H9 (cell line): ENCODE data around the gene FAM193A. TPM values are rescaled to one million over a fixed set of nuclear protein-coding genes. Genes with fewer than 3 reads are reported as not detected.

Source experiments
- DNase-seq: peaks from one replicate; pipeline ENCODE4 v3.0.0-alpha.2; 2017
- H2AFZ ChIP-seq: one replicate; pipeline ENCODE4 v1.6.1; 2013; ENCODE audit warnings: mild to moderate bottlenecking, low read length, control low read depth, moderate library complexity
- H2AK5ac ChIP-seq: 2 replicates; pipeline ENCODE4 v1.6.1; 2013; ENCODE audit warnings: low read length, control low read depth, mixed read lengths; ENCODE audit not compliant: insufficient read length
- H2BK120ac ChIP-seq: one replicate; pipeline ENCODE4 v1.6.1; 2013; ENCODE audit warnings: low read depth, mild to moderate bottlenecking, low read length, control low read depth, inconsistent platforms; ENCODE audit not compliant: poor library complexity, severe bottlenecking
- H2BK12ac ChIP-seq: 2 replicates; pipeline ENCODE4 v1.6.1; 2013; ENCODE audit warnings: low read length, control low read depth, mixed read lengths, low read depth; ENCODE audit not compliant: insufficient read length
- H2BK15ac ChIP-seq: 2 replicates; pipeline ENCODE4 v1.6.1; 2013; ENCODE audit warnings: low read depth, low read length, control low read depth
- H2BK20ac ChIP-seq: one replicate; pipeline ENCODE4 v1.6.1; 2013; ENCODE audit warnings: low read depth, mild to moderate bottlenecking, low read length, control low read depth, inconsistent platforms; ENCODE audit not compliant: poor library complexity, severe bottlenecking
- H2BK5ac ChIP-seq: 2 replicates; pipeline ENCODE4 v1.6.1; 2013; ENCODE audit warnings: low read length, control low read depth, mixed read lengths; ENCODE audit not compliant: insufficient read length
- H3K14ac ChIP-seq: 2 replicates; pipeline ENCODE4 v1.6.1; 2013; ENCODE audit warnings: low read length, control low read depth; ENCODE audit not compliant: insufficient read depth
- H3K18ac ChIP-seq: 2 replicates; pipeline ENCODE4 v1.6.1; 2013; ENCODE audit warnings: low read depth, mild to moderate bottlenecking, mixed read lengths, low read length, control low read depth; ENCODE audit not compliant: insufficient read length
- H3K23ac ChIP-seq: 2 replicates; pipeline ENCODE4 v1.6.1; 2013; ENCODE audit warnings: low read length, control low read depth, mixed read lengths, low read depth; ENCODE audit not compliant: insufficient read length
- H3K23me2 ChIP-seq: 2 replicates; pipeline ENCODE4 v1.6.1; 2013; ENCODE audit warnings: low read depth, mild to moderate bottlenecking, mixed read lengths, low read length, control low read depth; ENCODE audit not compliant: insufficient read length, poor library complexity, severe bottlenecking
- H3K27ac ChIP-seq: 2 replicates; pipeline ENCODE4 v1.5.1; 2013; ENCODE audit warnings: low read length, control low read depth, mixed read lengths, low read depth; ENCODE audit not compliant: insufficient read length
- H3K27me3 ChIP-seq: 2 replicates; pipeline ENCODE4 v1.6.1; 2013; ENCODE audit warnings: low read length, control low read depth, inconsistent platforms; ENCODE audit not compliant: insufficient read depth
- H3K4ac ChIP-seq: 2 replicates; pipeline ENCODE4 v1.6.1; 2013; ENCODE audit warnings: low read depth, mild to moderate bottlenecking, control low read depth, inconsistent platforms, low read length, moderate library complexity
- H3K4me1 ChIP-seq: 2 replicates; pipeline ENCODE4 v1.6.1; 2013; ENCODE audit warnings: low read length, control low read depth, inconsistent platforms; ENCODE audit not compliant: insufficient read depth
- H3K4me2 ChIP-seq: 2 replicates; pipeline ENCODE4 v1.6.1; 2013; ENCODE audit warnings: low read length, control low read depth, mixed read lengths; ENCODE audit not compliant: insufficient read length, insufficient read depth
- H3K56ac ChIP-seq: 2 replicates; pipeline ENCODE4 v1.6.1; 2013; ENCODE audit warnings: low read depth, mild to moderate bottlenecking, mixed read lengths, low read length, control low read depth; ENCODE audit not compliant: insufficient read length
- H3K79me1 ChIP-seq: 2 replicates; pipeline ENCODE4 v1.6.1; 2013; ENCODE audit warnings: low read depth, mild to moderate bottlenecking, moderate library complexity, low read length, control low read depth, inconsistent platforms; ENCODE audit not compliant: insufficient read depth, poor library complexity, severe bottlenecking
- H3K79me2 ChIP-seq: 2 replicates; pipeline ENCODE4 v1.6.1; 2013; ENCODE audit warnings: low read length, control low read depth, inconsistent platforms; ENCODE audit not compliant: insufficient read depth
- H3K9ac ChIP-seq: 2 replicates; pipeline ENCODE4 v1.6.1; 2013; ENCODE audit warnings: low read length, control low read depth, mixed read lengths; ENCODE audit not compliant: insufficient read length; ENCODE audit errors: extremely low read depth
- H3K9me3 ChIP-seq: one replicate; pipeline ENCODE4 v1.6.1; 2013; ENCODE audit warnings: low read depth, low read length, inconsistent platforms; ENCODE audit not compliant: control insufficient read depth
- H3T11ph ChIP-seq: one replicate; pipeline ENCODE4 v1.6.1; 2013; ENCODE audit warnings: mild to moderate bottlenecking, low read length, control low read depth, inconsistent platforms
- H4K20me1 ChIP-seq: one replicate; pipeline ENCODE4 v1.6.1; 2013; ENCODE audit not compliant: control insufficient read depth, insufficient read length, insufficient read depth
- H4K5ac ChIP-seq: 2 replicates; pipeline ENCODE4 v1.6.1; 2013; ENCODE audit warnings: low read depth, mild to moderate bottlenecking, mixed read lengths, low read length, control low read depth; ENCODE audit not compliant: insufficient read length
- H4K8ac ChIP-seq: replicated peaks from 2 replicates; pipeline ENCODE4 v1.6.1; 2013; ENCODE audit warnings: low read length, control low read depth, mixed read lengths, low read depth; ENCODE audit not compliant: insufficient read length
- H4K91ac ChIP-seq: 2 replicates; pipeline ENCODE4 v1.6.1; 2013; ENCODE audit warnings: low read depth, mild to moderate bottlenecking, moderate library complexity, mixed read lengths, low read length, control low read depth; ENCODE audit not compliant: insufficient read length
- H3K27ac Mint-ChIP-seq, 3 experiments: 2 replicates in 2 of 3; 3 replicates in 1 of 3; pipeline ENCODE4 v1.8.0; 2020 to 2021; ENCODE audit warnings: mixed read lengths in 3 of 3, mild to moderate bottlenecking in 1 of 3, moderate library complexity in 1 of 3
- H3K27me3 Mint-ChIP-seq: 2 replicates; pipeline ENCODE4 v1.8.0; 2021; ENCODE audit warnings: low read depth, mild to moderate bottlenecking, moderate library complexity, mixed read lengths
- H3K36me3 Mint-ChIP-seq, 3 experiments: 2 replicates in 2 of 3; 3 replicates in 1 of 3; pipeline ENCODE4 v1.8.0; 2020 to 2021; ENCODE audit warnings: low read depth in 3 of 3, mixed read lengths in 3 of 3; ENCODE audit not compliant: insufficient read depth in 1 of 3
- H3K4me1 Mint-ChIP-seq, 2 experiments: 2 replicates each; pipeline ENCODE4 v1.8.0; 2020; ENCODE audit warnings: mixed read lengths in 2 of 2
- H3K4me3 Mint-ChIP-seq, 2 experiments: 2 replicates in 1 of 2; 3 replicates in 1 of 2; pipeline ENCODE4 v1.8.0; 2020 to 2021; ENCODE audit warnings: mild to moderate bottlenecking in 2 of 2, mixed read lengths in 2 of 2, moderate library complexity in 1 of 2
- H3K9me3 Mint-ChIP-seq, 2 experiments: 2 replicates in 1 of 2; 3 replicates in 1 of 2; pipeline ENCODE4 v1.8.0; 2020; ENCODE audit warnings: mild to moderate bottlenecking in 2 of 2, mixed read lengths in 2 of 2, moderate library complexity in 1 of 2
- CTCF ChIP-seq: fragments of 200-600 bp; sonication (generic); conservative IDR thresholded peaks from 3 replicates; pipeline ENCODE4 v1.8.0; 2021; ENCODE audit warnings: antibody characterized with exemption, mild to moderate bottlenecking
- WGBS: extraction: QIAGEN DNeasy Blood & Tissue Kit; methylation state at CpG from one replicate; pipeline ENCODE4 v1.1.7; 2013; ENCODE audit warnings: missing lambda C conversion rate, low lambda C conversion rate, mixed read lengths; ENCODE audit not compliant: insufficient read length; ENCODE audit errors: extremely low coverage; 5-methylcytosine and 5-hydroxymethylcytosine counted together
- total RNA-seq: library from RNA; stranded (reverse); gene quantifications from 2 replicates; pipeline ENCODE4 v1.2.1, GENCODE V29; 2021

Gene FAM193A
- total RNA-seq, 1 experiment from 2014 or later = 36.9 TPM

GRCh38 chr4:2600878-2601277 is 64.4 kb downstream of the FAM193A start:
- Mint-ChIP-seq H3K27me3 (no peaks in the 10 kb centered on the region), H3K36me3 (peaks cover 19 to 49% (median 19%) of the 10 kb centered on the region in 3 experiments; a peak in 6 of 7 replicates), H3K4me1 (peaks cover 37 to 43% of the 10 kb centered on the region in 2 experiments), H3K4me3 (no peak overlapping the region), H3K27ac (peak overlapping the region in 2 of 3 experiments; percentile 32 to 42; a peak in 3 of 7 replicates), H3K9me3 (no peaks in the 10 kb centered on the region)
- no peak overlapping the region for H3K4ac ChIP-seq
- H2BK12ac ChIP-seq = no peak overlapping the region
- H3K27ac ChIP-seq = no peak overlapping the region
- H3K4me2 ChIP-seq = no peak overlapping the region
- H3K4me1 ChIP-seq = peaks cover 12% of the 10 kb centered on the region; the same call in 1 of the 2 replicates
- no peak overlapping the region for H3K14ac ChIP-seq
- no peak overlapping the region for H2AK5ac ChIP-seq
- no peak for TF ChIP-seq CTCF
- no peak for DNase-seq
- no peak overlapping the region for H3K56ac ChIP-seq
- WGBS = no CpG with 5 or more reads among the region's 6 CpGs
- H3T11ph ChIP-seq = no peak overlapping the region
- H3K9ac ChIP-seq = no peak overlapping the region
- no peak overlapping the region for H2BK15ac ChIP-seq
- H3K27me3 ChIP-seq = no peaks in the 10 kb centered on the region
- H3K23me2 ChIP-seq = no peaks in the 10 kb centered on the region
- no peak overlapping the region for H4K91ac ChIP-seq
- no peaks in the 10 kb centered on the region for H4K20me1 ChIP-seq
- no peak overlapping the region for H2BK20ac ChIP-seq
- H3K18ac ChIP-seq = no peak overlapping the region
- H2AFZ ChIP-seq = no peak overlapping the region
- H3K79me2 ChIP-seq = peaks cover 6% of the 10 kb centered on the region; the same call in 1 of the 2 replicates
- H2BK5ac ChIP-seq = no peak overlapping the region
- H2BK120ac ChIP-seq = no peak overlapping the region
- no peak overlapping the region for H4K5ac ChIP-seq
- H3K23ac ChIP-seq = no peak overlapping the region
- peaks cover 8% of the 10 kb centered on the region for H3K79me1 ChIP-seq
- no peak overlapping the region for H4K8ac ChIP-seq
- H3K9me3 ChIP-seq = no peaks in the 10 kb centered on the region
